GM12875 (cell line): ENCODE results near the gene GPR6.

Source experiments
- H3K4me3 ChIP-seq: one replicate; pipeline ENCODE4 v1.5.1; 2011; ENCODE audit warnings: low read depth, low read length, control low read depth
- TF ChIP-seq, protein P1 (sequence below): IDR thresholded peaks from 2 replicates; pipeline ENCODE4 v1.5.1; 2011; ENCODE audit warnings: low read depth, mild to moderate bottlenecking, control low read depth, inconsistent platforms, low read length, moderate library complexity, borderline replicate concordance; ENCODE audit not compliant: insufficient read depth

The GPR6 gene

DNA sequence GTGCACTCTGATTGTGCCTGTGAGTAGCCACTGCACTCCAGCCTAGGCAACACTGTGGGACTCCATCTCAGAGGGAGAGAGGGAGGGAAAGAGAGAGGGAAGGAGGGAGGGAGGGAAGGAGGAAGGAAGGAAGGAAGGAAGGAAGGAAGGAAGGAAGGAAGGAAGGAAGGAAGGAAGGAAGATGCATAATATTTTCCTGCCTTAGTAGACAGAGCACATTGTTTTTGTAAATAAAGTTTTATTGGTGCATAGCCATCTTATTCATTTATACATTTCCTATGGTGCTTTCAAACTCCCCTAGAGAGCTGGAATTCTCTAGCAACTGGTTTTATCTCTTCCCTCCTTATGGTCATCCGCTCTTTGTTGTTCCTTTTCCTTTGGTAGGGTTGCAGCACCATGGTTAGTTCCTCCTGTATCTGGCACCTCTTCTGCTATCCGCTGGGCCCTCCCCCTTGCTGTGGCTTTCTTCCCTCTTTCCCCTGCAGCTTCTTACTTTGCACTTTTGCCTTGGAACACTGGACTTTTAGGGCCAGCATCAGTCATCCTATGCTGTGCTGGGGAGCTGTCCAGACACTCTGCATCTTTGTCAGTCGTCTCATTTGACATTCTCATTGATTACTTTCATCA is 20.2 kb downstream of the GPR6 start:
- TF ChIP-seq, protein P1, sequence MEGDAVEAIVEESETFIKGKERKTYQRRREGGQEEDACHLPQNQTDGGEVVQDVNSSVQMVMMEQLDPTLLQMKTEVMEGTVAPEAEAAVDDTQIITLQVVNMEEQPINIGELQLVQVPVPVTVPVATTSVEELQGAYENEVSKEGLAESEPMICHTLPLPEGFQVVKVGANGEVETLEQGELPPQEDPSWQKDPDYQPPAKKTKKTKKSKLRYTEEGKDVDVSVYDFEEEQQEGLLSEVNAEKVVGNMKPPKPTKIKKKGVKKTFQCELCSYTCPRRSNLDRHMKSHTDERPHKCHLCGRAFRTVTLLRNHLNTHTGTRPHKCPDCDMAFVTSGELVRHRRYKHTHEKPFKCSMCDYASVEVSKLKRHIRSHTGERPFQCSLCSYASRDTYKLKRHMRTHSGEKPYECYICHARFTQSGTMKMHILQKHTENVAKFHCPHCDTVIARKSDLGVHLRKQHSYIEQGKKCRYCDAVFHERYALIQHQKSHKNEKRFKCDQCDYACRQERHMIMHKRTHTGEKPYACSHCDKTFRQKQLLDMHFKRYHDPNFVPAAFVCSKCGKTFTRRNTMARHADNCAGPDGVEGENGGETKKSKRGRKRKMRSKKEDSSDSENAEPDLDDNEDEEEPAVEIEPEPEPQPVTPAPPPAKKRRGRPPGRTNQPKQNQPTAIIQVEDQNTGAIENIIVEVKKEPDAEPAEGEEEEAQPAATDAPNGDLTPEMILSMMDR, result no peak
- H3K4me3 ChIP-seq, result no peak overlapping the region

GRCh38 chr6:109999740-110000139 is 21.6 kb downstream of the GPR6 start:
- no peak overlapping the region for H3K4me3 ChIP-seq
- TF ChIP-seq, protein P1, result no peak

GRCh38 chr6:110002676-110003075 is 24.6 kb downstream of the GPR6 start:
- no peak overlapping the region for H3K4me3 ChIP-seq
- TF ChIP-seq, protein P1, result no peak

DNA sequence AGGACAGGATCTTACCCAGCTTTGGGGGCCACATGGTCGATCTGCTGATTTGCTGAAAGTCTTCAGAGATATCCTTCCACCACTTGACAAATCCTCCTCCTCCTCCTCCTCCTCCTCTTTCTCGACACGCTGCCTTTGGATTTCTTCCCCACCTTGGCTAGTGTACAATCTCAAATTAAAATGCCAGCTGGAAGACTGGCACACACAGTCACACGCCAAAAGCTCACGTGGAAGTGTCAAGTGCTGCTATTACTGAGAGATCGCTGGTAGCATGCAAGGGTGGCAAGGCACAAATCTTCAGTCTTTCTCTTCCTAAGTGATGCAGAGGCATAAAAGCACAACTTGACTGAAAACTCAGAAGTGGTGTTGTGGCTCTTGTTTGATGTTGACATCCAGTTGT is 35.3 kb downstream of the GPR6 start:
- TF ChIP-seq, protein P1, result no peak

GRCh38 chr6:110015206-110015605 is 37.1 kb downstream of the GPR6 start:
- TF ChIP-seq, protein P1, result no peak
- H3K4me3 ChIP-seq, result no peak overlapping the region

More for the DNA sequence above, 35.3 kb downstream of the GPR6 start:
- no peak overlapping the region for H3K4me3 ChIP-seq

DNA sequence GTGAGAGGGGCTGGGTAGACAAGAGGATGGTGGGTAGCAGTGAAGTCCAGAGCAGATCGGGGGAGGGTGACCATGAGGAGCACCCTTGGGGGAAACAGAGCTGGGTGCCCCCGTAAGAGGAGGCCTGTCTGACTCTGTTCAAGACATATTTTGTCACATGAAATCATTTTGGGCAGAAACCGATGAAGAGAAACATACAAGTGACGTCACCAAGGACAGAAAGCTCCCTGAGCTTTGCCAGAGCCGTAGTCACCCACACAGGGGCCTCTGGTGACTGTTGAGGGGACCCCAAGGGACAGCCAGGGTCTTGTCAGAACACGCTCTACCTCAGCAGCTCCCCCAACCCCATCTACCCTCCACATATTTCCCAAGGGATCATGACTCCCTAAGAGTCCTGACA is 39.2 kb downstream of the GPR6 start:
- TF ChIP-seq, protein P1, result no peak
- H3K4me3 ChIP-seq, result no peak overlapping the region

DNA sequence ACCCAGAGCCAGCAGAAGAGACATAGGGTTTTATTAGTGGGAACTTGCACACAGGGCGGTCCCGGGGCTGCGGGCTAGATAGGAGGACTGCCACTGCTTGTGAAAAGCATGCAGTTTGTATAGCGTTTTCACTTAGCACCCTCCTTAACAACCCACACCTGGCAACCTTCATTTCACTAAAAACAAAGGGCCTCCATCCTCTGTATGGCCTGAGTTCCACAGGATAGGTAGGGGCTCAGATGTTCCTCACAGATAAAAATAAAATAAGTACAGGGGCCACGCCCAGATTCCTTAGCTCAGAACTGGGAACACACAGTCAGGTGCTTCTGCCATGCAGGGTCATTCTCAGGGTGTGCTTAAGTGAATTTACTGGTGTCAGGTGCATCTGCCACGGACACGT is 39.8 kb downstream of the GPR6 start:
- H3K4me3 ChIP-seq, result no peak overlapping the region
- TF ChIP-seq, protein P1, result no peak
